ENCODE results near the gene SLC26A8. TPM values are rescaled to one million over a fixed set of nuclear protein-coding genes. Genes with fewer than 3 reads are reported as not detected.

The SLC26A8 gene, protein sequence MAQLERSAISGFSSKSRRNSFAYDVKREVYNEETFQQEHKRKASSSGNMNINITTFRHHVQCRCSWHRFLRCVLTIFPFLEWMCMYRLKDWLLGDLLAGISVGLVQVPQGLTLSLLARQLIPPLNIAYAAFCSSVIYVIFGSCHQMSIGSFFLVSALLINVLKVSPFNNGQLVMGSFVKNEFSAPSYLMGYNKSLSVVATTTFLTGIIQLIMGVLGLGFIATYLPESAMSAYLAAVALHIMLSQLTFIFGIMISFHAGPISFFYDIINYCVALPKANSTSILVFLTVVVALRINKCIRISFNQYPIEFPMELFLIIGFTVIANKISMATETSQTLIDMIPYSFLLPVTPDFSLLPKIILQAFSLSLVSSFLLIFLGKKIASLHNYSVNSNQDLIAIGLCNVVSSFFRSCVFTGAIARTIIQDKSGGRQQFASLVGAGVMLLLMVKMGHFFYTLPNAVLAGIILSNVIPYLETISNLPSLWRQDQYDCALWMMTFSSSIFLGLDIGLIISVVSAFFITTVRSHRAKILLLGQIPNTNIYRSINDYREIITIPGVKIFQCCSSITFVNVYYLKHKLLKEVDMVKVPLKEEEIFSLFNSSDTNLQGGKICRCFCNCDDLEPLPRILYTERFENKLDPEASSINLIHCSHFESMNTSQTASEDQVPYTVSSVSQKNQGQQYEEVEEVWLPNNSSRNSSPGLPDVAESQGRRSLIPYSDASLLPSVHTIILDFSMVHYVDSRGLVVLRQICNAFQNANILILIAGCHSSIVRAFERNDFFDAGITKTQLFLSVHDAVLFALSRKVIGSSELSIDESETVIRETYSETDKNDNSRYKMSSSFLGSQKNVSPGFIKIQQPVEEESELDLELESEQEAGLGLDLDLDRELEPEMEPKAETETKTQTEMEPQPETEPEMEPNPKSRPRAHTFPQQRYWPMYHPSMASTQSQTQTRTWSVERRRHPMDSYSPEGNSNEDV
- 0.04 TPM for total RNA-seq

DNA sequence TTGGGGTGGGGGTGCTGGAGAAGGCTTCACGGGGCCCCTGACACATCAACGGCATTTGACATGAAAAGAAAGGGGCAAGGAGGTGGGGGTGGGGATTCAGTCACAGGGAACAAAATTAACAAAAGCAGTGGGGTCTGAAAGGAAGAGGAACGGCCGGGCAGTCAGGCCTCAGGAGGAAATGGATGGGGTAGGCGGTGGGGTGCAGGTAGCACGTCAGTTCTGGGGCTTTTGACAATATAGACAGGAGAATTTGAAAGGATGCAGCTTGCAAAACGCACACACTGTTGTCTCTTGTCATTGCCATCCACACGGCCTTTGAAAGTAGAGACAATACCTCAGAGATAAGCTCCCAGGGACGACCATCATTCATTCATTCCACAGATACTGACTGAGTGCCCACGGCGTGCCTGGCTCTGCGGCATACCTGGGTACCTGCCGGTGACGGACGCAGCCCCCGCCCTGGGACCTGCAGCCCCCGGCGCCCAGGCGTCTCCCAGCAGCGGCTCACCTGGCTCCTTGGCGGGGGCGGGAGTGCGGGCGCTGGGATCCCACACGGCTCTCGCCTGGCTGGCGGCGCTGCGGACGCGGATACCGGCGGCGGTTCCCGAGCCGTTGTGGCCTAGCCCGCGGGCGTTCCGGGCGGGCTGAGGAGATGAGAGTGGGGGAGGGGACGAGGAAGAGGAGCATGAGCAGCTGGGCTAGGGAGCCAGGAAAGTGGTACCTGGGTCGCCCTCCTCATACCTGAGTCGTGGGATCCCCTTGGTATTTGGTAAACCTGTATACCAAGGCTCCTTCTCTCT, at the start of gene SLC26A8:
Gene SLC26A8, minus strand, starts transcription at position 646 of the 800 bp plus-strand sequence. CDS start 4,934 bp downstream, outside the sequence.
- no peak for ATAC-seq

DNA sequence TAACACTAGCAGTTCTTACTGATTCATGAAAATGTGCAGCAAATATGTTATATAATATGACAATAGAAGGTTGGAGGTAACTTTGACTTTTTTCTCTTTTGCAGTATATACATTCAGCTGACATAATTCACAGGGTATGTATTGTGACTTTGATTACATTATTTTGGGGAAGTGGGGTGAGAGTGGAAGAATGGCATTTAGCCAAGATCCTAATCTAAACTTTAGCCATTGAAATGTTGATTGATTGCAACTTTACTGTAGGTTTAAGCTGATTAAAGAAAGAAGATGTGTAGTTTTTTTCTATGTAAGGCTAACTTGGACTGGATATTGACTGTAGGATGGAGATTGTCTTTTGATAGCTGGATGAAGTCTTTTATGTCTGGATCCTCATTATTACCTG, 49.1 kb upstream of the SLC26A8 start:
- no peak for ATAC-seq

DNA sequence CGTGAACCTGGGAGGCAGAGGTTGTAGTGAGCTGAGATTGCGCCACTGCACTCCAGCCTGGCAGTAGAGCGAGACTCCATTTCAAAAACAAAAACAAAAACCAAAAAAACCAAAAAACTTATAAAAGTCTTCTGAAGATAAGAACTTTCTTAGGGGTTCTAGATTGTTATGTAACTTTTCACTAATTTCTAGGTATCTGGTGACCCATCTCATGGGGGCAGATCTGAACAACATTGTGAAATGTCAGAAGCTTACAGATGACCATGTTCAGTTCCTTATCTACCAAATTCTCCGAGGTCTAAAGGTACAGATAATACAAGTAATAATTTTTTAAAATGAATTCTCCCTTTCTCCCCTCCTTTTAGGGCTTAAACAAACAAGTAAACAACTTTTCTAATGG, 48.2 kb upstream of the SLC26A8 start:
- no peak for ATAC-seq

DNA sequence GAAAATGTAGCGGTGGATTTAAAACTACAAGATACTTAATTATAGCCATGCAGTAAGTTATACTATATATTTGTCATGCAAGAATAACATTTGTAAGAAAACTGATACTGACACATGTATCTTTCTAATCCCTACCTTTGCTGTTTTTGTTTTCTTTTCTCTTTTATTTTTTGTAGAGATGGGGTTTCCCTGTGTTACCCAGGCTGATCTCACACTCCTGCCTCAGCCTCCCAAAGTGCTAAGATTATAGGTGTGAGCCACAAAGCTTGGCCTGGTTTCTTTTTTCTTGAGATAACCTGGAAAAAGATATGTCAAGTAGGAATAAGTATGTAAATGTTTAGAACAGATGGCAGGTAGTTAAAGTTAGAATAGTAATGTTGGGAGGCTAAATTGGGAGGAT, 47.3 kb upstream of the SLC26A8 start:
- no peak for ATAC-seq

DNA sequence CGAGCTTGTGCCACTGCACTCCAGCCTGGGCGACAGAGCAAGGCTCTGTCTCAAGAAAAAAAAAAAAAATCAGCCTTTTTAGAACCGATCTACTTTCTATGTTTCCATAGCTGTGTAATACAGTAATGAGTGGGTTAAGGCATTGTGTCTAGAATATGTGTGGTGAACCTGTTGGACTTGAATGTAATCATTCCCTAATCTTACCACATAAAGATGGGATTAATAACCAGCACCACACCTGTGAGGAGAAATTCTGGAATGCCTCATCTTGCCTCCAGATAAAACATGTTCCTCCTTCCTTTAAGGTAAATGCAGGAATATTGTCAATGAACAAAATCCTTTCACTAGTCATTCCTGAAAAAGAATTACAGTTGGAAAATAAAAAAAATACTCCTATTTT, 46.8 kb upstream of the SLC26A8 start:
- peak; percentile 96 for ATAC-seq

DNA sequence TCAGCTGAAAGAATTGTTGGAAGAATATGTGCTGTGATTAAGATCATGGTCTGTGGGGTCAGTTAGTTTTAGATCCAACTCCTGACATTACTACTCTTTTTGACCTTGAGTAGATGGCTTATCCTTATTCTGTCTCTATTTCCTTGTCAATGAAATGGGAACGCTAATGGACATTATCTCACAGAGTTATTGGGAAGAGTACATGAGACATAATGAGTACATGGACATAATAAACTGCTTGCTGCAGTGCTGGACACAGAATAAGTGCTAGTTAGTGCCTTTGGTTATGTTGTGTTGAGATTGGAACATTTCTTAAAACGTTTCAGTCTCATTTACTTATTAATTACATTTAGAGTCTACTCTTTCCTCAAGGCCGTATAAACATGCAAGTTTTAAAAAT, 45.8 kb upstream of the SLC26A8 start:
- no peak for ATAC-seq

DNA sequence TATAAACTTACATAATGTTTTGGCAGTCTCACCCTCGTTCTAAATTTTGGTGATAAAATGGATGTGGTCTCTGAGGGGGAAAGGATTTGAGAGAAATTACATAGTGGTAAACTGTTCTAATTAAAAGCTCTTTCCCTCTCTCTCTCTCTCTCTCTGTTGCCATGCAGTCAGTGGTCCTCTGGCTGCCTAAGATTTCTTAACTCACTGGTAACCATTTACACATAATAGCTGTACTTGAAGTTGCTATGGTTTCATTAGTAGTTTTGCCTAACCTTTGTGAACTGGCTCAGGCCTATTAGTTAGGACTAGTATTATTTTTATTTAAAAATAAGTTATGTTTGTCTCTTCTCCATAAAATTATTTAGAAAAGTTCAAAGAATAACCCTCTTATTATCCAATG, 45.1 kb upstream of the SLC26A8 start:
- ATAC-seq: no peak

DNA sequence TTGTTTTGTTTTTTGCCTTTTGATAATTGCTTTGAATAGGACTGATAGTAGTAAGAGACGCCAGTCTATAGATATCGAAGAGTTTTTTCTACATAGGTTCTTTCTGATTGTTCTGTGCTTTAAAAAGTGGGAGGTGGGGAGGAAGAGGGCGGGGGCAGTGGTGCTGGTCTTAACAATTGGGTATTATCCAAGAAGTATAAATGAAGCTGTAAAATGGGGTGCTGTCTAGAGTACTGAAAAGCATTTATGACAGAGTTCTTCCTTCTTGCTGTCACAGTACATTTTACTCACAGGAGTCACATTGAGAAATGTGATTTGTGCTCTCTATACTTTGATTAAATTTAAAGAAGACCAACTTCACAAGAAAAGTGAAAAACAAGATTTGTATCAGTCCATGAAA, 44.1 kb upstream of the SLC26A8 start:
- ATAC-seq: no peak

DNA sequence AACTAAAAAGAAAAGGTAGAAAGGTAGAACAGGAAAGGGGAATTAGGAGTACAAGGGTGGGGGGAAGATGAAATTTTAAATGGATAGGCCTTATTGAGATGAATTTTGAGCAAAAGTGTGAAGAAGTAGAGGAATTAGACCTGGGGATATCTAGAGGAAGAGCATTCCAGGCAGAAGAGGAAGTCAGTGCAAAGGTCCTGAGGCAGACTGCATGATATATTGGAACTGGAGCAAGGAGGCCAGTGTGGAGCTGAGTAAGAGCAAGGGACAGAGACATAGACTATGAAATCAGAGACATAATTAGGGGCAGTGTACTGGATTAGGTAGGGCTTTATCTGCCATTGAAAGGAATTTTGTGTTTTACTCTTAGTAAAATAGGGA, 43.6 kb upstream of the SLC26A8 start:
- ATAC-seq: no peak

DNA sequence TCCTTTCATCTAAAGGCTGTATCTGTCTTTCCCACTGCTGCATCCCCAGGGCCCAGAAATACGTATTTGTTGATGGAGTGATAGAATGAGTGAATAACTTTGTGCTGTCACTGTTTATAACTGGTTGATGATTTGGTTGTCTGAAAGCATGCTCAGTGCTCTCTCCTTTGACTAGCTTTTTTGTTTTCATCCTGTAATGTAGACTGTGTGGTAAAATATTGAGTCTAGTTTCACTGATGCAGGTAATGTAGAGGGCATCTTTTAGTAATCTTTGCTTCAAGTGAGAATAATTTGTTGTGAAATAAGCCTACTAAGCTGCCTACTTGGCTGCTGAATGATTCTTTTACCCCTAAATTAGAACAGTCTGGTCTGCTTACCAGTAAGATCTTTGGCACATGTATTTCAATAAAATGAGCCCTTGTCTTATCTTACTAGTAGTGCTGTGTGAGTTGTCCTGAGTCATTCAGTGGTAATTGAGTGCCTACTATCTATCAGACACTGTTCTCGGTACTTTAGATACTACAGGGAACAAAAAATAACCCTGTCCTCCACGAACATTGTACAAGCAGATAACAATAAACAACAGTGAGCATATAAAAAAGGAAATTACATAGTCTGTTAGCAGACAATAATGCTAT, 43.1 kb upstream of the SLC26A8 start:
- ATAC-seq: no peak

DNA sequence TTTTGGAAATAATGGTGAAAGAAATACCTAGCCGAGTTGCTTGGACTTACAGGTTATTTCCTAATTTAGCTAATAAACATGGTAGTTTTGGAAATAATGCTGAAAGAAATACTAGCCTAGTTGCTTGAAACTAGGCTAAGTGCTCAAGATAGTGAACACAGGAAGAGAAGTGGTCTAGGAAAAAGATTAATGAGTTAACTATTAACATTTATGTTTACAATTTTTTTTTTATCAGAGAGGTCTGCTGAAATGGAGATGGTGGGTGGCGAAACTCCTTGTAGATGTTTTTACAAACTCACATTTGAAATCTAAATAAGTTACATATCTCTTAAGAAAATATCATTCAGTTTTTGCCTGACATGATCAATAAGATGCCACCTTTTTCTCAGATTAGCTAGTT, 42.4 kb upstream of the SLC26A8 start:
- ATAC-seq: no peak

DNA sequence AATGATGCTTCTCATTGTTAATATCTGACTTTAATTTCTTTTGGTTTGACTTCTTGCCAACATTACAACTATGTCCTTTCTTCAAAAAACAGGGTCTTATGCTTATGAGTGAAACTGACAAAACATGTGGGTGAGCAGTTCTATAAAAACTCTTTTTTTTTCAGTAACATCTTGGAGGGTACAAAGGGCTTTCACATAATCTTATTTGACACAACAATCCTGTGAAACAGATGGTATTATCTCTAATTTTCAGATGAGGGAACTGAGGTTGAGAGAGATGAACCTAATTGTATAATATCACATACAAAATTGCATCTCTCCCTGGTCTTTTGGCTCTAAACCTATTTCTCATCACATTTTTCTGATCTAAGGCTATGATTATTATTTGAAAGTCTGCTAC, 41.5 kb upstream of the SLC26A8 start:
- ATAC-seq: no peak

DNA sequence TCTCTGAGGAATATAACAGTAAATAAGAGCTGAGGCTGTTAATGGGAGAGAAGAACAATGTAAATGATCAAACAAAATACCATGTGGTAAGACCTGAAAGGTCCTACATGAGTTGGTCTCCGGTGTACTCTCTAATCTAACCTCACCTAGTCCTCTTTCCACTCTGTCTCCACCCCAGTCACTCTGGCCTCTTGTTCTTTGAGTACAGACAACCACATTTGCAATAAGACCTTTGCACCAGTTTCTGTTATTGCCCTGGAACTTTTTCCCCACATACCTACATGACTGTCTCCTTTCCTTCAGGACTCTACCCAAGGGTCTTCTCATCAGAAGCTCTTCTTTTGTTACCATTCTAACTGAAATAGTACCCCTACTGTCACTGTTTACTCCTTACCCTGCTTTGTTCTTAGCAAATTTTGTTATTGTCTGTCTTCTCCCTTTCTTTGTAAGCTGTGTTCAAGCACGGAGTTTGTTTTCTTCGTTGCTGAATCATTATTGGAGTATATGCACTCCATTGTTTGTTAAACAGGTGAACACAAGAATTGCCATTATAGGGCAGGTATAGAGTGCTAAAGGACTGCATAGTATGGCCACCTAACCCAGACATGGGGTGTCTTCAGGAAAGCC, 40.4 kb upstream of the SLC26A8 start:
- no peak for ATAC-seq

DNA sequence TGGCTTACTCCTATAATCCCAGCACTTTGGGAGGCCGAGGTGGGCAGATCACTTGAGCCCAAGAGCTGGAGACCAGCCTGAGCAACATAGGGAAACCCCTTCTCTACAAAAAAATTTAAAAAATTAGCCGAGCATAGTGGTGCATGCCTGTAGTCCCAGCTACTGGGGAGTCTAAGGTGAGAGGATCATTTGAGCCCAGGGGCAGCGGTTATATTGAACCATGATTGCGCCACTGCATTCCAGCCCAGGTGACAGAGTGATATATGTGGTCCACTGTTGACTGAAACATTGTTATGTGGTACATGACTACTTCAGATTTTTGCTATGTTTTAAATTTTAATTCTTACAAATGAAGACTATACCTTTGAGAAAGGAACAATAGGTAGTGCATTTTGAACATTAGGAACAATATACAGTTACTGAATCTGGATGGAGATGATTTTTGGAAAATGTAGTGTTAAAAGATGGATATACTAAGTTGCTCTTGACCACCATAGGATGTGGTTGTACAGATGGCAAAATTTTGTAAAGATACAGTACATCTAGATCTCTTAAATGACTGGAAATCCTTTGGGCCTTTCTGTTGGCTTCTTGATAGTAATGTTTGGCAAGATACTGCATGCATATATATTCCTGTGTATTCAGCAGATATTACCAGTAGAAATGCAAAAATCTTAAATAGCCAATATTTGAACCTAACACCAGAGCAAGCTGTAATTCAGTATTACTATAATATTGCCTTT, 39.0 kb upstream of the SLC26A8 start:
- ATAC-seq: no peak

DNA sequence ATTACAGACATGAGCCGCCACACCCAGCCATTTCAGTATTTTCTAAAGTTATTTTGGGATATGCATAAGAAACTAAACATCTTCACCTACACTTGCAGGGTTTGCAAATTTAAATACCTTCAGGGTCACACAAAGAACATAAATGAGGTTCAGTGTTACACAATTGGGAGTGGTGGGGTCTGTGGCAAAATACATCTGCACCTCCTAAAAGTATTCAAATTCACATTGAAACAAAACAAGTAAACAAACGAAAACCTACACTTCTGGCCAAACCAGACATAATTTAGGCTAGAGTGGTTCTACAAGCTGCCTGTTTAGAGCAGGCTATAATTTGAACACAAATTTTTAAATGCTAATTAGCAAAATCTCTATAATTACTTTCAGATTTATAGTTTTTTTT, 37.8 kb upstream of the SLC26A8 start:
- ATAC-seq: no peak

DNA sequence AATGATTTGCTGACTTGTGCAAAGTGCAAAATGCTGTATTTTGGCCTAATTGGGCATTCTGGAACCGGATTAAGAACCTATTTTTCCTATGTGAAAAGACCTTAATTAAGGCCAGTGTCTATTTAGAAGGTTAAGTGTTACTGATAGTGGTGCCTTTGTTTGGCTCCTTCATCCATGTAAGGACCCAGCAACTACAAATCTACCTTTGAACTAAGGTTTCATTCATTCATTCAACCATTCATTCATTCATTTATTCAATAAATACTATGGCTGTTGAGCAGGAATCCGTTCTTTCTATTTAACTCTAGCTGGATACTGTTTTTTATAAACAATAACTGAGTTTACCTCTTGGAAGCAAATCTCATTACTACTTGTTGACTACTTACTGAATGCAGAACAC, 36.8 kb upstream of the SLC26A8 start:
- no peak for ATAC-seq

DNA sequence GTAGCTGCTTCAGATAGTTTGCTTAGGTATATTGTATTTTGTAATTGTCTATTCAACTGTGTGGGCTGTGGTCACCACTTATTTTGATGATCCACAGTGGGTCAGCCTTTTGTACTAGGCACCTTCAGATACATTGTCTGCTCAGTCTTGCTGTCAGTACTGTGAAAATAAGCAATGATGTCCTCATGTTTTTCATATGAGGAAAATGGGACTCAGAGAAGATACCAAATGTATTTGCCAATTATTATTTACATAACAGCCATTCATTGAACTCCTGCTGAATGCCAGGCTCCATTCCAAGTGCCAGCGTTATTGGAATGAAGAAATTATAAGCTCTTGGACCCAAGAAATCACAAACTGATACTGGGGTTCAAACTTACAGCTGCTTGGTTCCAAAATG, 31.7 kb upstream of the SLC26A8 start:
- ATAC-seq: no peak

DNA sequence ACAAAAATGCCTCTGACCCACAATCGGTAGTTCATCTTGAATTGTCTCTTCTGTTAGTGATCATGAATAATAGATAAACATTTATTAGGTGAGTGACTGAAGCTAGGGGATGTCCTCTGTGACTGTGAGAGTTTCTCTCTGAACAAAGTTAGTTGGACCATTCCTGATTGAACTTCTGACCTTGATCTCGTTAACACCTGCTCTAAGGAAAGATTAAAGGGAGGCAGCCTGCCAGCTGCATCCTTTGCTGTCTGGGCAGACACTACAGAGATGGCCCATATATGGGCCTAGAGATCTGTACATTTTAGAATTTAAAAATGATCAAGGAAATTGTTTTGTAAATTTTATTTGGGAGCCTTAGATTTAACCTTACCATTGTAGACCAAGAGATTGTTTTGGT, 30.5 kb upstream of the SLC26A8 start:
- ATAC-seq: no peak

DNA sequence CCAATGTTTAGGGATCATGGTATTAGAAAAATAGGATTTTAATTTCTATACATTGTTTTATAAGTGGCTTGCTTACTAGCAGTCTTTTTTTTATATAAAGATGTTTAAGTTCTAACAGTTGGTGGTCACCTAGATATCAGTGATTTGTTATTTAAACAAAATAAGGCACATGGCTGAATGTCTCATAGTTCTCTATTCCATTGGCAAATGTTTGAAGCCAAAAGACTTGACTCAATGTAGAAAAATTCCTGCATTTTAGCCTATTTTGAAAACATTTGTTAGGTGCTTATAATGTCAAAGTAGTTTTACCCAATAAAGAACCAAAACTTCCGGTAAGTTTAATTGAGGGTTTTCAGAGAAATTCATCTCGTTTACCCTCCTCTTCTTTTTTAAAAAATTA, 30.0 kb upstream of the SLC26A8 start:
- no peak for ATAC-seq

DNA sequence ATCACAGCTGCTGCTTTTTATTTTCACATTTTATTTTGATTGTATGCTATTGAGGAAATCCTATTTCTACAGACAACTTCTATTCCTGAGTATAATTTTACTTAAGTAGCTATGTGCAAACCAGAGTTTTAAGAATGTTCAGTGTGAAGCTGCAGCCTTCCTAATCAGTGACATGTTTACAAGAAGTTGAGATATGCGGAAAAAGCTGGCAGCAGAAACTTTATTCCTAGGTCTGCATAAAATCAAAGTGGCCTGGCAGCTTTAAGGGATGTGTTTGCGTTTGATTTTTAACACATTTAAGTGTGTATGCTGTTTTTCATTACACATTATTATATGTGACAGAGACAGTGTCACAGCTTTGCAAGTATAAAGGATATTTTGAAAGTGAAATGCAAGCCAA, 29.4 kb upstream of the SLC26A8 start:
- no peak for ATAC-seq

DNA sequence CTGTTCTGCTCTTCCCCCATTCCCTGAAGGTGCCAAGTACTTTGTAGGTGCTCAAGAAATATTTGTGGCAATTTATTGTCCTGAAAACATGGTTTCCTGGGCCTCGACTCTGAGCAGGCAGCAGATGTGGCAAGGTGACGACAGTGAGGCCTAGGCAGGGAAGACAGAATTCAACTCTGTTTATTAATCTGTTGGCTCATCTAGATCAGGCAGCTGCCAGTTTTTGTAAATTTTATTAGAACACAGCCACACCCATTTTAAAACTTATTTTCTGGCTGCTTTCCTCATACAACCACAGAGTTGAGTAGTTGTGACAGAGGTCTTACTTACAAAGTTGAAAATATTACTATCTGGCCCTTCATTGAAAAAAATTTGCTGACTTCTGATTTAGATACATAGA, 27.7 kb upstream of the SLC26A8 start:
- ATAC-seq: peak; percentile 62
